AG04449 (cell line): Measurements from ENCODE around the gene FAM168B.

ENCODE experiments used
- CTCF ChIA-PET: fragments of 350-600 bp; formaldehyde crosslinking; extraction: SDS; loops from one replicate; lab custom pipeline; 2021; ENCODE audit warnings: antibody characterized with exemption; lab: Yijun Ruan, JAX
- POLR2A ChIA-PET: fragments of 400-600, 350-600 bp; formaldehyde crosslinking; extraction: SDS; loops from one replicate; lab custom pipeline; 2020; ENCODE audit warnings: antibody characterized with exemption, inconsistent platforms; lab: Yijun Ruan, JAX
- DNase-seq: peaks from one replicate; pipeline ENCODE4 v3.0.0-alpha.2; 2010; ENCODE audit warnings: low read depth, low spot score
- H3K4me3 ChIP-seq: 2 replicates; pipeline ENCODE4 v1.5.1; 2011; ENCODE audit warnings: low read depth, mild to moderate bottlenecking, control low read depth, low read length
- CTCF ChIP-seq: IDR thresholded peaks from one replicate; pipeline ENCODE4 v1.5.1; 2011; ENCODE audit warnings: mild to moderate bottlenecking, moderate library complexity, low read length, control low read depth, inconsistent platforms; ENCODE audit not compliant: insufficient read depth; ENCODE audit errors: missing control alignments

Gene FAM168B

GRCh38 chr2:131054488-131054887, 38.8 kb downstream of the FAM168B start:
- POLR2A ChIA-PET = no interaction called here

GRCh38 chr2:131052741-131053263, 40.5 kb downstream of the FAM168B start:
- DNase-seq = no peak
- no peak for TF ChIP-seq CTCF
- CTCF ChIA-PET = no interaction called here
- POLR2A ChIA-PET = no interaction called here
- H3K4me3 ChIP-seq = no peak overlapping the region

More at GRCh38 chr2:131054488-131054887, 38.8 kb downstream of the FAM168B start:
- no peak for TF ChIP-seq CTCF
- CTCF ChIA-PET = interaction anchor here (0.8 kb wide), 1 partner anchor 34 kb away, joined by 3 read pairs; no protein-coding TSS in a partner anchor
- DNase-seq = no peak
- H3K4me3 ChIP-seq = no peak overlapping the region

- CTCF ChIA-PET = interaction anchor here (1.2 kb wide), 1 partner anchor 17 kb away, joined by 3 read pairs; no protein-coding TSS in a partner anchor
- POLR2A ChIA-PET = no interaction called here
- no peak for TF ChIP-seq CTCF
- H3K4me3 ChIP-seq = no peak overlapping the region
- DNase-seq = no peak
Measured at GRCh38 chr2:131050896-131051295, 42.4 kb downstream of the FAM168B start.

GRCh38 chr2:131049150-131049718, 44.0 kb downstream of the FAM168B start:
- CTCF ChIA-PET = no interaction called here
- no peak for DNase-seq
- no peak overlapping the region for H3K4me3 ChIP-seq
- POLR2A ChIA-PET = no interaction called here
- no peak for TF ChIP-seq CTCF

GRCh38 chr2:131048641-131049040, 44.6 kb downstream of the FAM168B start:
- ChIA-PET CTCF (no interaction called here), POLR2A (no interaction called here)
- no peak for DNase-seq
- no peak for TF ChIP-seq CTCF
- H3K4me3 ChIP-seq = no peak overlapping the region

GRCh38 chr2:131047920-131048560, 45.2 kb downstream of the FAM168B start:
- H3K4me3 ChIP-seq = no peak overlapping the region
- TF ChIP-seq CTCF = no peak
- no peak for DNase-seq
- POLR2A ChIA-PET = no interaction called here
- CTCF ChIA-PET = no interaction called here
